A673 (cell line): ENCODE measurements around the gene MYO5B. TPM values are rescaled to one million over a fixed set of nuclear protein-coding genes. Genes with fewer than 3 reads are reported as not detected.

Source experiments
- BruUV-seq: library from RNA; stranded (reverse); fragments of 400-500 nt; replicated peaks from 2 replicates; lab custom pipeline; 2021; lab: Mats Ljungman, UMichigan
- CTCF ChIA-PET: fragments of 300-600 bp; sonication (Branson Sonifier 250); formaldehyde crosslinking; loops from one replicate; lab custom pipeline; 2022; ENCODE audit warnings: antibody characterized with exemption; lab: Charles Lee
- POLR2A ChIA-PET: fragments of 300-600 bp; sonication (Branson Sonifier 250); formaldehyde crosslinking; loops from one replicate; lab custom pipeline; 2022; ENCODE audit warnings: antibody characterized with exemption; ENCODE audit not compliant: low non-redundant PET; lab: Charles Lee
- DNase-seq: peaks from one replicate; pipeline ENCODE4 v3.0.0-alpha.2; 2015; ENCODE audit warnings: low spot score
- H3K27ac ChIP-seq: fragments of 200-600 bp; sonication (generic); 2 replicates; pipeline ENCODE4 v1.5.1; 2016; ENCODE audit warnings: mixed run types, low read depth, mild to moderate bottlenecking, mixed read lengths, antibody characterized with exemption, low read length; ENCODE audit not compliant: poor library complexity, severe bottlenecking
- H3K27me3 ChIP-seq: fragments of 200-600 bp; sonication (generic); replicated peaks from 2 replicates; pipeline ENCODE4 v1.6.1; 2017; ENCODE audit warnings: mixed run types, low read depth, mild to moderate bottlenecking, mixed read lengths, antibody characterized with exemption, low read length; ENCODE audit not compliant: insufficient read depth, poor library complexity
- H3K36me3 ChIP-seq: fragments of 200-600 bp; sonication (generic); 2 replicates; pipeline ENCODE4 v1.6.1; 2016; ENCODE audit warnings: mixed run types, mild to moderate bottlenecking, mixed read lengths, antibody characterized with exemption, low read length; ENCODE audit not compliant: insufficient read depth, poor library complexity, severe bottlenecking
- H3K4me1 ChIP-seq: fragments of 200-600 bp; sonication (generic); 2 replicates; pipeline ENCODE4 v1.6.1; 2017; ENCODE audit warnings: mixed run types, mild to moderate bottlenecking, mixed read lengths, antibody characterized with exemption, low read length; ENCODE audit not compliant: insufficient read depth, poor library complexity, severe bottlenecking
- H3K4me3 ChIP-seq: fragments of 200-600 bp; sonication (generic); 2 replicates; pipeline ENCODE4 v1.5.1; 2016; ENCODE audit warnings: low read depth, mixed run types, mild to moderate bottlenecking, mixed read lengths, low read length; ENCODE audit not compliant: poor library complexity, severe bottlenecking
- H3K9me3 ChIP-seq: fragments of 200-600 bp; sonication (generic); 2 replicates; pipeline ENCODE4 v1.6.1; 2016; ENCODE audit warnings: mixed run types, low read depth, mild to moderate bottlenecking, mixed read lengths, antibody characterized with exemption, low read length; ENCODE audit not compliant: poor library complexity, severe bottlenecking
- EZH2 ChIP-seq: fragments of 200-600 bp; sonication (generic); IDR thresholded peaks from 2 replicates; pipeline ENCODE4 v1.6.1; 2017; ENCODE audit warnings: borderline replicate concordance, low read depth, mild to moderate bottlenecking, mixed read lengths, antibody characterized with exemption, low read length; ENCODE audit not compliant: poor library complexity, severe bottlenecking
- intact Hi-C: fragments of 100-400 bp; cut with micrococcal nuclease; formaldehyde crosslinking; loops from one replicate; pipeline ENCODE4 v1.10.0; 2022; ENCODE audit not compliant: unreplicated experiment
- total RNA-seq: library from RNA; stranded (reverse); gene quantifications from 2 replicates; pipeline ENCODE4 v1.2.3, GENCODE V29; 2021
- TF ChIP-seq, protein P1 (sequence below): fragments of 300-800, 200-600 bp; sonication (generic); conservative IDR thresholded peaks from 2 replicates; pipeline ENCODE4 v1.5.1; 2017; ENCODE audit warnings: low read depth, mild to moderate bottlenecking, antibody characterized with exemption, low read length, moderate library complexity, mixed read lengths

The MYO5B gene
- total RNA-seq, 1 experiment from 2014 or later, result 0.30 TPM

DNA sequence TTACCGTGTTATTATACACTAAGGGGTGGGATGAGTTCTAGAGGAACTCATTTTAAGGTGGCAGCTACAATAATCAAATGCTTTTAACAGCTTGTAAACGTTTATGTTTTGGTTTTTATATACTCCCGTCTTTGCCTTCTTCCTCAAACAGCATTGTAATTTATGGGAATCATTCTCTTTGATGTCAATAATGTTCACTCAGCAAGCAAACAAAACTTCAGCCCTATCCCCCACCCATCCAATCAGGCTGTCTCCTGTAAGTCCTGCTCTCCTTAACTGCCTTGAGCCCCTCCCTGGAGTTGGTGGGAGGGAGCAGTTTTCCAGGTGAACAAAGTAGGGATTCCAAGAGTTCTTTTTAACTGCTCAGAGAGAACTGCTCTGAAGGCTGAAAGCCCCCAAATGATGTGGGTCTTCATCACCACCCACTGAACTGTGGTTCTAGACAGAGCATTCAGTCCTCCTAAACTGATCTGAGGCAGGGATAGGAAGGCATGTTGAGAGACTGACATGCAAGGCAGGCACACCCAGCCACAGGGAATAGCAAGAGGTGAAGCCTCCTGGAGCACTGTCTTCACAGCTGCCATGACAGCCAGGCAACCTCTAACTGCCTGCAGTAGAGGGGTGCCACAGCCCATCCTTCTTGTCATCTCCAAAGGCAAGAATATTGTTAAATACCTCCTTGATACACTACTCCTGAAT is 17.5 kb downstream of the MYO5B start:
- no peak overlapping the region for H3K4me3 ChIP-seq
- H3K4me1 ChIP-seq, result no peaks in the 10 kb centered on the region
- no peak for DNase-seq
- TF ChIP-seq, protein P1, sequence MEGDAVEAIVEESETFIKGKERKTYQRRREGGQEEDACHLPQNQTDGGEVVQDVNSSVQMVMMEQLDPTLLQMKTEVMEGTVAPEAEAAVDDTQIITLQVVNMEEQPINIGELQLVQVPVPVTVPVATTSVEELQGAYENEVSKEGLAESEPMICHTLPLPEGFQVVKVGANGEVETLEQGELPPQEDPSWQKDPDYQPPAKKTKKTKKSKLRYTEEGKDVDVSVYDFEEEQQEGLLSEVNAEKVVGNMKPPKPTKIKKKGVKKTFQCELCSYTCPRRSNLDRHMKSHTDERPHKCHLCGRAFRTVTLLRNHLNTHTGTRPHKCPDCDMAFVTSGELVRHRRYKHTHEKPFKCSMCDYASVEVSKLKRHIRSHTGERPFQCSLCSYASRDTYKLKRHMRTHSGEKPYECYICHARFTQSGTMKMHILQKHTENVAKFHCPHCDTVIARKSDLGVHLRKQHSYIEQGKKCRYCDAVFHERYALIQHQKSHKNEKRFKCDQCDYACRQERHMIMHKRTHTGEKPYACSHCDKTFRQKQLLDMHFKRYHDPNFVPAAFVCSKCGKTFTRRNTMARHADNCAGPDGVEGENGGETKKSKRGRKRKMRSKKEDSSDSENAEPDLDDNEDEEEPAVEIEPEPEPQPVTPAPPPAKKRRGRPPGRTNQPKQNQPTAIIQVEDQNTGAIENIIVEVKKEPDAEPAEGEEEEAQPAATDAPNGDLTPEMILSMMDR, result no peak
- ChIA-PET CTCF (no interaction called here), POLR2A (no interaction called here)
- no TSS peak for BruUV-seq
- intact Hi-C loops, result no loop called here
- H3K9me3 ChIP-seq, result no peaks in the 10 kb centered on the region
- H3K27me3 ChIP-seq, result peaks cover 67% of the 10 kb centered on the region
- no peak overlapping the region for H3K27ac ChIP-seq
- no peaks in the 10 kb centered on the region for H3K36me3 ChIP-seq

DNA sequence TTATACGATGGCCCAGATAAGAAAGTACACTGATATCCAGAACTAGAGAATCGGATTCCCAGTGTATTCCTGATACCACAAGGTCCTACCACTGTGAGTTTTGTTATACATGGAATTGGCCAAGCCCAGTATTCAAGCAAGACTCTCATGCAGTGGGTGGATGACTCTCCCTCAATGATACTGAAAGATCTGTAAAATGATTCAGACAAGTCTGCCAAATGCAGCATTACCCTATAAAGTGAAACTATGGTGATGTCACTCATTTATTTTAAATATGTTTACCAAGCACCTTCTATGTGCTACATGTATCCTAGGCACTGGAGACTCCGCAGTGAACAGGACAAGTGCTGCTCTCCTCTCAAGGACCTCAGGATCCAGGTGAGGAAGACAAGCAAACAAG is 22.6 kb downstream of the MYO5B start:
- POLR2A ChIA-PET, result no interaction called here

DNA sequence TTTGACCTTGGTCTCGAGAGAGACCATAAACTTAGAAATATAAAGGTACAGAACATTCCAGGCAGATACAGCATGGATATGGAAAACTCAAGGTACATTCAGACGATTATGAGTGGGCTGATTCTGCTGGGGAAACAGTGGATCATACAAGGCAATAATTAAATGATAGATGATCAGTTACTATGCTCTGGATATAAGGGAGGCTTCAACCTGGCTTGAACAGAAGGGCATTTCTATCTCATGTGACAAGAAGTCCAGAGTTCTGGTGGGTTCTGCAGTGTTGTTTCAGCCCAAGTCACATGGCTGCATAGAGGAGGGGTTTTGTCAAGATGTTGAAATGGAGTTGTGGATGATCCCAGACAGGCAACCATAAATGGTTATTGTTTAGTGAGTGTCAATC is 23.5 kb downstream of the MYO5B start:
- intact Hi-C loops, result no loop called here
- no peaks in the 10 kb centered on the region for H3K4me1 ChIP-seq
- no peak for TF ChIP-seq EZH2
- TF ChIP-seq, protein P1, result no peak
- no peak overlapping the region for H3K4me3 ChIP-seq
- CTCF ChIA-PET, result no interaction called here
- BruUV-seq, result no TSS peak
- no peak for DNase-seq
- H3K27ac ChIP-seq, result no peak overlapping the region
- POLR2A ChIA-PET, result no interaction called here
- H3K36me3 ChIP-seq, result no peaks in the 10 kb centered on the region
- peaks cover 13% of the 10 kb centered on the region for H3K27me3 ChIP-seq
- no peaks in the 10 kb centered on the region for H3K9me3 ChIP-seq

More for the DNA sequence above, 22.6 kb downstream of the MYO5B start:
- intact Hi-C loops, result no loop called here
- no peaks in the 10 kb centered on the region for H3K36me3 ChIP-seq
- no peaks in the 10 kb centered on the region for H3K4me1 ChIP-seq
- BruUV-seq, result no TSS peak
- peaks cover 20% of the 10 kb centered on the region for H3K27me3 ChIP-seq
- no peaks in the 10 kb centered on the region for H3K9me3 ChIP-seq
- H3K4me3 ChIP-seq, result no peak overlapping the region
- TF ChIP-seq, protein P1, result no peak
- no peak for TF ChIP-seq EZH2
- no peak overlapping the region for H3K27ac ChIP-seq
- DNase-seq, result no peak
- CTCF ChIA-PET, result no interaction called here
